Esophagus muscularis mucosa (tissue), 4 donors: ENCODE results near the gene LGR4. TPM values are rescaled to one million over a fixed set of nuclear protein-coding genes. Genes with fewer than 3 reads are reported as not detected.

Experiments used
- DNase-seq: peaks from one replicate; pipeline ENCODE4 v3.0.0-alpha.2; 2017; ENCODE audit errors: extremely low spot score
- H3K27ac ChIP-seq, 4 donors: fragments of 200-600 bp; sonication (generic); replicated peaks in 1 of 4; 1 replicate in 3 of 4; 2 replicates in 1 of 4; pipeline ENCODE4 v1.5.1; 2016 to 2019; ENCODE audit warnings: mild to moderate bottlenecking in 1 of 4
- H3K27me3 ChIP-seq, 4 donors: fragments of 200-600 bp; sonication (generic); one replicate each; pipeline versions ENCODE4 v1.5.1 to v1.6.0; 2016 to 2019
- H3K36me3 ChIP-seq, 4 donors: fragments of 200-600 bp; sonication (generic); one replicate each; pipeline ENCODE4 v1.5.1; 2016 to 2019
- H3K4me1 ChIP-seq, 4 donors: fragments of 200-600 bp; sonication (generic); one replicate each; pipeline ENCODE4 v1.5.1; 2016 to 2019
- H3K4me3 ChIP-seq, 4 donors: fragments of 200-600 bp; sonication (generic); 1 replicate in 2 of 4; 2 replicates in 2 of 4; pipeline ENCODE4 v1.5.1; 2016 to 2019; ENCODE audit warnings: mild to moderate bottlenecking in 4 of 4, moderate library complexity in 1 of 4
- H3K9me3 ChIP-seq, 4 donors: fragments of 200-600 bp; sonication (generic); 1 replicate in 3 of 4; 2 replicates in 1 of 4; pipeline ENCODE4 v1.5.1; 2016 to 2019
- CTCF ChIP-seq, 3 experiments: fragments of 200-600 bp in 2 of 3; fragments of 450-650 bp in 1 of 3; sonication (generic) in 2 of 3; IDR thresholded peaks; one replicate each; pipeline ENCODE4 v1.5.1; 2017 to 2019; ENCODE audit warnings: antibody characterized with exemption in 3 of 3, mild to moderate bottlenecking in 2 of 3, moderate library complexity in 1 of 3
- EP300 ChIP-seq: sonication (generic); formaldehyde crosslinking; IDR thresholded peaks from one replicate; pipeline ENCODE4 v1.6.1; 2017; ENCODE audit warnings: antibody characterized with exemption
- POLR2A ChIP-seq: fragments of 450-650 bp; IDR thresholded peaks from one replicate; pipeline ENCODE4 v1.6.1; 2017; ENCODE audit warnings: antibody characterized with exemption, moderate library complexity, mild to moderate bottlenecking, low read depth
- POLR2AphosphoS5 ChIP-seq, 2 donors: sonication (generic); formaldehyde crosslinking; IDR thresholded peaks; one replicate each; pipeline ENCODE4 v1.6.1; 2017; ENCODE audit warnings: antibody characterized with exemption in 2 of 2
- WGBS: methylation state at CpG from one replicate; pipeline ENCODE4 v1.1.5; 2018; 5-methylcytosine and 5-hydroxymethylcytosine counted together
- intact Hi-C: fragments of 100-400 bp; cut with DNase I; formaldehyde crosslinking; loops from one replicate; pipeline ENCODE4 v1.15.1; 2023
- total RNA-seq, 4 donors: library from RNA; depleted of rRNA; stranded (reverse); fragments of >200 nt; gene quantifications; one replicate each; pipeline versions ENCODE4 v1.1.0 to v1.2.1, GENCODE V29; 2016

Gene LGR4
- total RNA-seq, 4 donors from 2014 or later, result 24.9 to 37.6 (median 27.6) TPM

DNA sequence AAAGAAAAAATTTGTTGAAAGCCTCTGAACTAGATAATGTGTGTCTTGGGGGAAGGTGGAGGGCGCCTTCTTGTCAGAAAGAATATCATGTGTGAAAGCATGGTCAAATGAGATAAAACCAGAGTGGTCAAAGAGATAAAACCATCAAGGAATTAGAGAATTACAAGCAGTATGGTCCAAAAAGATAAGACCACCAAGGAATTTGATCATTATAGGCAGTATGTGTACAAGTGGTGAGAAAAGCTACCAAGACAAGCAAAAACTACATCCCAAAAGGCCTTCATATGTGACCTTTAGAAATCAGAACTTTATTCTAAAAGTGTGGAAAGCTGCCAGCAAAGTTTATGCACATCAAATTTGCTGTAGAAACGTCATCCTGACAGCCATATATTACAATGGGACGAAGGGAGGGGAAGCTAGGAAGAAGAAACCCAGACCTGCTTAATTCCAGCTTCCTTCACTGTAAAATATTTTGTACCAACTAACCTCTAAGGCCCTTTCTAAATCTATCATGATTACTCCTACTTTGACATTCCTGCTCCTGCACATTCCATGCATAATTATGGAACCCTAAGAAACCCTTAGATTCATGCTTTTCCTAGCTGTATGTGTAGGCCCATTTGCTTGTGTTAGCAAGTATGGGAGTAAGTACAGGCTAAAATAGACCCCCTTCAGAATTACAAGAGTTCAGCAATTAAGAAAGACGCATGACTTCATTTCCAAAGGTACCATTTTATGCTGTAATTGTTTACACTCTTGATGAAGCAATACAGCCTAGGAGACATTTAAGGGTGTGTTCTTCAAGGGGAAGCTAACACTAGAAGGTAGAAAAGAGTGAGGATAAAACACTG, 51.6 kb downstream of the LGR4 start:
- Histone ChIP-seq H3K9me3 (no peaks in the 10 kb centered on the region), H3K36me3 (no peaks in the 10 kb centered on the region), H3K27ac (no peak overlapping the region), H3K4me3 (no peak overlapping the region), H3K4me1 (peaks cover 11 to 56% (median 28%) of the 10 kb centered on the region in 4 donors), H3K27me3 (no peaks in the 10 kb centered on the region)
- intact Hi-C loops, result no loop called here
- DNase-seq, result no peak
- TF ChIP-seq POLR2A, result no peak
- no peak for TF ChIP-seq EP300
- WGBS, result 82% methylated on average over 4 of the region's 4 CpGs

GRCh38 chr11:27420217-27420616, 52.4 kb downstream of the LGR4 start:
- WGBS, result 93% methylated on average over 4 of the region's 4 CpGs
- Histone ChIP-seq H3K4me3 (no peak overlapping the region), H3K27ac (no peak overlapping the region), H3K27me3 (no peaks in the 10 kb centered on the region), H3K9me3 (no peaks in the 10 kb centered on the region), H3K36me3 (no peaks in the 10 kb centered on the region), H3K4me1 (peaks cover 11 to 56% (median 28%) of the 10 kb centered on the region in 4 donors)
- DNase-seq, result no peak
- intact Hi-C loops, result no loop called here
- no peak for TF ChIP-seq POLR2AphosphoS5 (IDR thresholded peaks at IDR 0.05)
- TF ChIP-seq EP300, result no peak
- no peak for TF ChIP-seq CTCF (IDR thresholded peaks at IDR 0.05)
- TF ChIP-seq POLR2A, result no peak

- Histone ChIP-seq H3K9me3 (no peaks in the 10 kb centered on the region), H3K36me3 (no peaks in the 10 kb centered on the region), H3K27ac (no peak overlapping the region), H3K4me1 (peaks cover 11 to 43% (median 25%) of the 10 kb centered on the region in 4 donors), H3K4me3 (no peak overlapping the region), H3K27me3 (no peaks in the 10 kb centered on the region)
- no peak for DNase-seq
- TF ChIP-seq POLR2A (no peak), CTCF (IDR thresholded peaks at IDR 0.05) (no peak), EP300 (no peak)
- intact Hi-C loops, result no loop called here
- WGBS, result 38% methylated on average over 1 of the region's 1 CpG
These were observed 54.2 kb downstream of the LGR4 start for GRCh38 chr11:27418356-27418755.

- H3K27ac ChIP-seq, result no peak overlapping the region
- H3K9me3 ChIP-seq, result no peaks in the 10 kb centered on the region
- no peaks in the 10 kb centered on the region for H3K36me3 ChIP-seq
- H3K4me3 ChIP-seq, result no peak overlapping the region
- 92% methylated on average over 2 of the region's 2 CpGs for WGBS
- TF ChIP-seq CTCF (IDR thresholded peaks at IDR 0.05), result no peak
- intact Hi-C loops, result no loop called here
- peaks cover 11 to 31% (median 22%) of the 10 kb centered on the region in 4 donors for H3K4me1 ChIP-seq
- no peak for DNase-seq
- H3K27me3 ChIP-seq, result no peaks in the 10 kb centered on the region
These were observed 55.9 kb downstream of the LGR4 start for GRCh38 chr11:27416568-27417176.

- intact Hi-C loops, result no loop called here
- 97% methylated on average over 3 of the region's 3 CpGs for WGBS
- H3K27ac ChIP-seq, result no peak overlapping the region
These were observed 57.9 kb downstream of the LGR4 start for GRCh38 chr11:27414644-27415043.

More at GRCh38 chr11:27414644-27415043, 57.9 kb downstream of the LGR4 start:
- Histone ChIP-seq H3K4me3 (no peak overlapping the region), H3K9me3 (no peaks in the 10 kb centered on the region), H3K4me1 (peaks cover 8 to 23% (median 14%) of the 10 kb centered on the region in 4 donors), H3K27me3 (no peaks in the 10 kb centered on the region), H3K36me3 (no peaks in the 10 kb centered on the region)
- TF ChIP-seq POLR2A, result no peak
- no peak for TF ChIP-seq CTCF (IDR thresholded peaks at IDR 0.05)
- TF ChIP-seq EP300, result no peak
- no peak for TF ChIP-seq POLR2AphosphoS5 (IDR thresholded peaks at IDR 0.05)
- DNase-seq, result no peak
